Measurements from ENCODE around the gene SNX14. TPM values are rescaled to one million over a fixed set of nuclear protein-coding genes. Genes with fewer than 3 reads are reported as not detected.
"Not testable (repeated sequence)": the region's sequence is repeated elsewhere in the genome, so short reads cannot be mapped to it uniquely, and the experiment has no call there.

SNX14 gene, protein sequence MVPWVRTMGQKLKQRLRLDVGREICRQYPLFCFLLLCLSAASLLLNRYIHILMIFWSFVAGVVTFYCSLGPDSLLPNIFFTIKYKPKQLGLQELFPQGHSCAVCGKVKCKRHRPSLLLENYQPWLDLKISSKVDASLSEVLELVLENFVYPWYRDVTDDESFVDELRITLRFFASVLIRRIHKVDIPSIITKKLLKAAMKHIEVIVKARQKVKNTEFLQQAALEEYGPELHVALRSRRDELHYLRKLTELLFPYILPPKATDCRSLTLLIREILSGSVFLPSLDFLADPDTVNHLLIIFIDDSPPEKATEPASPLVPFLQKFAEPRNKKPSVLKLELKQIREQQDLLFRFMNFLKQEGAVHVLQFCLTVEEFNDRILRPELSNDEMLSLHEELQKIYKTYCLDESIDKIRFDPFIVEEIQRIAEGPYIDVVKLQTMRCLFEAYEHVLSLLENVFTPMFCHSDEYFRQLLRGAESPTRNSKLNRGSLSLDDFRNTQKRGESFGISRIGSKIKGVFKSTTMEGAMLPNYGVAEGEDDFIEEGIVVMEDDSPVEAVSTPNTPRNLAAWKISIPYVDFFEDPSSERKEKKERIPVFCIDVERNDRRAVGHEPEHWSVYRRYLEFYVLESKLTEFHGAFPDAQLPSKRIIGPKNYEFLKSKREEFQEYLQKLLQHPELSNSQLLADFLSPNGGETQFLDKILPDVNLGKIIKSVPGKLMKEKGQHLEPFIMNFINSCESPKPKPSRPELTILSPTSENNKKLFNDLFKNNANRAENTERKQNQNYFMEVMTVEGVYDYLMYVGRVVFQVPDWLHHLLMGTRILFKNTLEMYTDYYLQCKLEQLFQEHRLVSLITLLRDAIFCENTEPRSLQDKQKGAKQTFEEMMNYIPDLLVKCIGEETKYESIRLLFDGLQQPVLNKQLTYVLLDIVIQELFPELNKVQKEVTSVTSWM
- 204 TPM for total RNA-seq

DNA sequence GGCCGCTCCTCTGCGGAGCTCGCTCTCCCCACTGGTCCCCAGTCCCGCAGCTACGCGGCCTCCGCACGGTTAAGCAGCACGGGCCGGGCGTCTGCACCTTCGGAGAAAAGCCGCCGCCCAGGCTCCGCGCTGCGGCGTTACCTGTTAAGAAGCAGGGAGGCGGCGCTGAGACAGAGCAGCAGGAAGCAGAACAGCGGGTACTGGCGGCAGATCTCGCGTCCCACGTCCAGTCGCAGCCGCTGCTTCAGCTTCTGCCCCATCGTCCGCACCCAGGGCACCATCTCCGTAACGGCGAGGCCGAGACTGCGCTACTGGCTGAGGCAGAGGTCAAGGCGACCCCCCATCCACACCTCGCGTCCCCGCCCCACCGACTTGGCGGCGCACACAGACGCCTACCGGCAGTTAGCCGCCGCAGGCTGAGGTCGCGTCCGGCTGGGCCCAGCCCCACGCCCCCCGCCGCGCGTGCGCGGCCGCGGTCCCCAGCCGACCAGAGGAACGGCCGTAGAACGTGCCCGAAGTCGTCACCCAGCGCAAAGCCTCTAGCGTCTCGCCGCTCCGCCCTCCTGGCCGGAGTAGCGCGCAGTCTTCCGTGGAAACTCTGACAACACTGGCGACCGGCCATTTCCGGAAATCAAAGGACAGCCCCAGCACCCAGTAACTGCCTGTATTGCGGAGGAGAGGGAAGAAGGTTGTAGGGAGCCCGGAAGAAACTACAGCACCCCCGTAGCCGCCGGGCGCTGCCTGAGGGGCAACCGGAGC, at the start of gene SNX14:
Gene SNX14, minus strand, starts transcription at position 421 of the 759 bp plus-strand sequence. Its CDS starts 140 bp downstream, at position 281.
- DNase-seq: peak; percentile 88

DNA sequence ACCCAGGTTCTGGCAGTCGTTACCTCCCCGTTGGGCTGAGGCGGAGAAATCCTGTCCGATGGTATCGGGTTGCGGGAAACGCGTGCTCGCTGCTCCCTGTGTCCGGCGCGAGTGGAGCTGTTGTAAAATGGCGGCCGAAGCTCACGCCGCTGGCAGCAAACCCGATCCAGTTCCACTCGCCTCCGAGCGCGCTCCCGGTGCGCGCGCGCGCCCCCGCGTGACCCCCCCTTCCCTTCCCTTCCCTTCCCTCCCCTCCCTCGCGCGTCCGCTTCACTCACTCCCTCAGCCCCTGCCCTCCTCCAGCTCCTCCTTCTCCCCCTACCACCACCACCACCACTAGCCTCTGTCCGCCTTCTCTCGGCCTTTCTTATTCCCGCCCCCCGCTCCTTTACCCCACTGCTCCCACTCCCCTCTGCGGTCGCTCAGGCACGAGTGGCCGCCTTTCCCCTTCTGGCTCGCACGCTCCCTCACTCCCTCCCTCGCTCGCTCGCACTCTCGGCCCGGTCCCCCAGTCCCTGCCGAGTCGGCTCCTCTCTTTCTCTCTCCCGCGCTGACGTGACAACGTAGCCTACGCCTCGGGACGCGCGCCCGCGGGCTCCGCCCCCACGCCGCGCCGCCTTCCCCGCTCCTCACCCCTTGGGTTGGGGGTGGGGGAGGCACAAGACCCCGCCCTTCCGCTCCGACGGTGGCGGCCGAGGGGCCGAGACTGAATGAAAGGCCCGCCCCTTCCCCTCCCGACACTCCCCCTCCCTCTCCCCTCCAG, 49.3 kb upstream of the SNX14 start, which contains the start of gene SYNCRIP:
Gene SYNCRIP, minus strand, starts transcription at position 113 of the 763 bp plus-strand sequence. CDS start 1,447 bp downstream, outside the sequence.
- DNase-seq: peak; percentile 98

DNA sequence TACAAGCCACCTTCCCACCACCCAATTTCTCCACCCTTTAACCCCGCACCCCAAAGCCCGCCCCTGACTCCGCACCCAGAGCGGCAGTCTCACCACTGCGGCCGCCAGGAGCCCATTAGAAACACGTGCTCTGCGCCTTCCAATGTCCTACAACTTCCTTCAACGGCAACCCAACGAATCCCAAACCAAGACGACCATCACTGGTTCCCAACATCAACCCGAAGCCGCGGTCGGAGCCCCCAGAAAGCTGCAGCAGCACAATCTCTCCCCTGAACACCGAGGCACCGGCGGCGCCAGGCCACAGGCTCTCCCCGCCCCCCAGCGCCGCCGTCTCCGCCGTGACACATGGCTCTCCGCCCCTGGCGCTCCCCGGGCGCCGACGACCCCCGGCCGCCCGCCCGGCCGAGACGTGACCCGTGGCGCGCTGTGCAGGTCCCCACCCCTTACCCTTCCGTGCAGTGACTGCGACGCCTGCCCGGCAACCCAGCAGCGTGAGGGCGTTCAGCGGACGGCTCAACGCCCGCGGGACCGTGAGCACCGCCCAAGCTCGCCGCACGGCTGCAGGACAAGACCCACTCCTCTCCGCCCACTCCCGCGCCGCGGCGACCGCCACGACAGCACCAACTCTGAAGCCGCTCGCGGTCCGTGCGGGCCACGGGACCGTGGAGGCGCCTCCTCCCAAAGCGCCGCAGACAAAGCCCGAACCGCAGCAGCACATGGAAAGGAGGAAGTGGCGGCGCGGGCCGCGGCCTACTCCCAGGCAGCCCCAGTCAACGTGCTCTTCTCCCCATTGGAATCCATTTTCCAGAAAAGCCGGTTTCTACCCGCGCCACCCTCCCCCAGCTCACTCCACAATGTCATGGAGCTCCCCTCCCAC, 48.5 kb upstream of the SNX14 start:
- peak; percentile 56 for DNase-seq

DNA sequence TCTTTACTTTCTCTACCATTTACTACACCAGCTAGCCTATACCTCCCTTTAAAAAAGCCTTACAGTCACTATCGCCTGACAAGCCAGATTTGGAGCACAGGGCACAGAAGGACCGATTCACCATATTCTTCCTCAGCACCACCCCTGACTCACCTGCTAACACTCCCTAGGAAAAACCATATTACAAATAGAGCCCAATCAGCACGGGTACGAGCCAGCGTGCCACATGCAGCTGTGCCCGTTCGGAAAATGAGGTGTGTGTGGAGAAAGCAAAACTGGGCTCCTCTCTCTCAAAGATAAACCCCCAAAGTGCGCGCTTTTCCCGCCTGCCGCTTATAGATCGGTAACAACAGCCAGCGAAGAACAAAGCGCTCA, 47.9 kb upstream of the SNX14 start:
- peak; percentile 36 for DNase-seq

DNA sequence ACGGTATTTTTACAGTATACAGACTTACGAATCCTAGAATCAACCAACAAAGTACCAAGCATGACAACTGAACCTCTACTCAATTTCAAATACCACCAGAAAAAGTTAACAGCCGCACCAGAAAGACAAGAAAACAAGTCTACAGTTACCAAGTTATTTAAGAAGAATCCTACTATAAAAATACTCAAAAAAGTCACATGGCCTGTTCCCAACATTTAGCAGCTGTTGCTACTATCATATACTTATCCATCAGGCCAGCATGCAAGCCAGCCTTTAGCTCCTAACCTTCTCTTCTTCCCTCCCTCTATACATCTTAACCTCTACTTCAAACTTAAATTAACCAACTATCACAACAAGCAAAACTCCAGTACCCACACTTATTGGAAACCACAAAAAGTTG, 47.2 kb upstream of the SNX14 start:
- no peak for DNase-seq

DNA sequence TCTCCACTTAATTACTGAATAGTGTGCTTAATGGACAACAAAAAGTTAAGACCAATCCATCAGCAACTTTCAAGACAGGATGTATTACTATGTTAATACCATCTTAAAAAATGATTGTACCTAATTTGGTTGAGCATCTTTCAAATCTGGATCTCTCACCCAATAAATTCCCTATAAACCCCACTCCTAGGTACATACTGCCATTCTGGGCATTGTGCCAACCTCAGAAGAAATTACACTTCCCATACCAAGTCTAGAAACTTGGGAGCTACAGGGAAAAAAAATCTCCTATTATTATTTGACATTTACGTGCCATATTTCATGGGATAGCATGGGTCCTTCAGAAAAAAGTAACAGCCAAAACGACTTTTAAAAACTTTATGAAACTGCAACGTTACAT, 43.9 kb upstream of the SNX14 start:
- DNase-seq: no peak

DNA sequence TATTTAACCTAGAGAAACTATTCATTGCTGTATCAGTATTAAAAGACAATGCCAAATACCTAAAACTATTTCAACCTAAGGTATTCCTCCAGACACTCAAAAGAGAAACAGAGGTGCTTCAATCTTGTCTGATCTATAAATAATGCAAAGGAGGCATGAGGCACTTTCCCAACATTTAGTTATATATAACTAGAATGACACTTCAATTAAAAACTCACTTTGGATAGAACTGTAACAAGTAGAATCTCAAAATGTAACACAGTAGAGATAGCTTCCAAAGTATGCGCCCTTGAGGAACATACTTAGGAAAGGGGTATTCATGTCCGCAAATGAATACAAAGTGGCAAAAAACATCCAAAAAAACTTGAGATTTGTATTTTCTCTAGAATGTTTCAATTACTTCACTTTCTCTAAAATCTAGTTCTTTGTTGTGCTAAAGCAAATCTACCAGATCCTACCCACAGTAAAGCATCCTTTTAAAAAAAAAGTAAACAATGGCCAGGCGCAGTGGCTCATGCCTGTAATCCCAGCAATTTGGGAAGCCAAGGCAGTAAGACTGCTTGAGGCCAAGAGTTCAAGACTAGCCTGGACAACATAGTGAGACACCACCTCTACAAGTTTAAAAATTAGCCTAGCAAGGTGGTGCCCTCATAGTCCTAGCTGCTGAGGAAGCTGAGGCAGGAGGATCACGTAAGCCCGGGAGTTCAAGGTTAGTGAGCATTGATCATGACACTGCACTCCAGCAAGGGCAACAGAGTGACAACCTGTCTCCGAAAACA, 38.7 kb upstream of the SNX14 start:
- DNase-seq: no peak

DNA sequence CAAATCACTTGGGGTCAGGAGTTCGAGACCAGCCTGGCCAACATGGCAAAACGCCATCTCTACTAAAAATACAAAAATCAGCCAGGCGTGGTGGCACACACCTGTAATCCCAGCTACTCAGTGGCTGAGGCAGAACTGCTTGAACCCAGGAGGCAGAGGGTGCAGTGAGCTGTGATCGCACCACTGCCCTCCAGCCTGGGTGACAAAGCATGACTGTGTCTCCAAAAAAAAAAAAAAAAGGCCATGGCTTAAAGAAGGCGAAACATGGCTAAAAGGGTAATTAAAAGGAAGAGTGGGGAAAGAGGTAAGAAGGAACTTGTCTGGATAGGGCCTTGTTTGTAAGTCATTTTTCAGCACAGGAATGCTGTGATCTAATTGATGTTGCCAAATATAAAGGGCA, 37.5 kb upstream of the SNX14 start:
- DNase-seq: not testable (repeated sequence)

DNA sequence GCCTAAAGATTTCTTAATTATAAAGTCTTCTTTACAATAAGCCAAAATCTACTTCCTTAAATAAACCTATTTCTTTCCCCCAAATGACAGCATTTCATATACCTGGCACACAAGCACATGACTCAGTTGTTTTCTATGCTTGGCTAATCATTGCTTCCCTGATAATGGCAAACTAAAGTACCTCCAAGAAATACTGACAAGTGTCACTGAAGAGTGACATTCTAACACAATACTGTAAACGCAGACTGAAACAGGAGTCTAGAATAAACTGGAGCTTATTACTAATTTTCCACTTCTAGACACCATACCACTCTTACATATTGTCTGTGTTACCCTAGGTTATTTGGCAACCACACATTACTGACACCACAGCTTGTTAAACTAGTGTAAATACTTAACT, 34.7 kb upstream of the SNX14 start:
- DNase-seq: no peak

DNA sequence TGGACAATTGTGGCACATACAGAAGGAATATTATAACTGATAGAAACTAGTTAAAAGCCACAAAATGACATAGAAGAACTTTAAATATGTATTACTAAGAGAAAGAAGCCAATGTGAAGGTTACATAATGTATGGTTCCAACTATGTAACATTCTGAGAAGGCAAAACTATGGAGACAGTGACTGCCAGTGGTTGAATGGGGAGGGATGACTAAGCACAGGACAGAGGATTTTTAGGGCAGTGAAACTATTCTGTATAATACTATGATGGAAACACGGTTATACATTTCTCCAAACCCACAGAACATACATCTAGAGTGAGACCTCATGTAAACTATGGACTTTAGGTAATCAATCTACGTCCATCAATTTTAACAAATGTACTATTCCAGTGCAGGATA, 26.6 kb upstream of the SNX14 start:
- DNase-seq: no peak

DNA sequence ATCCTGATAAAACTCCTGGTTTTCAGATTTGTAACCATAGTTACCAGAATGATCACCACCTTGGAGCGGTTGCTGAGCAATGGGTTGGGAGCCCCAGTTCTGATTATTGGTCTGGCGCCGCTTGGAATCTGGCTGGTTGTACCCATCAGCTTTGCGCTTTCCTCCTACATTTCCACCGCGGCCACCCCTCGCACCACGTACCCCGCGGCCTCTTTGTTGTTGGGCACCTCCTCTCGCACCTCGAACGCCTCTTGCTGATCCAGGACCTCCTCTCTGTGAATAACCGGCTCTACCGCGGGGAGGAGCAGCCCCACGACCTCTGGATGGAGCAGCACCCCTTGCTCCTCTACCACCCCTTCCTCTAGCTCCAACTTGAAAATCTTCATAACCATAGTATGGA, 21.1 kb upstream of the SNX14 start:
- no peak for DNase-seq

DNA sequence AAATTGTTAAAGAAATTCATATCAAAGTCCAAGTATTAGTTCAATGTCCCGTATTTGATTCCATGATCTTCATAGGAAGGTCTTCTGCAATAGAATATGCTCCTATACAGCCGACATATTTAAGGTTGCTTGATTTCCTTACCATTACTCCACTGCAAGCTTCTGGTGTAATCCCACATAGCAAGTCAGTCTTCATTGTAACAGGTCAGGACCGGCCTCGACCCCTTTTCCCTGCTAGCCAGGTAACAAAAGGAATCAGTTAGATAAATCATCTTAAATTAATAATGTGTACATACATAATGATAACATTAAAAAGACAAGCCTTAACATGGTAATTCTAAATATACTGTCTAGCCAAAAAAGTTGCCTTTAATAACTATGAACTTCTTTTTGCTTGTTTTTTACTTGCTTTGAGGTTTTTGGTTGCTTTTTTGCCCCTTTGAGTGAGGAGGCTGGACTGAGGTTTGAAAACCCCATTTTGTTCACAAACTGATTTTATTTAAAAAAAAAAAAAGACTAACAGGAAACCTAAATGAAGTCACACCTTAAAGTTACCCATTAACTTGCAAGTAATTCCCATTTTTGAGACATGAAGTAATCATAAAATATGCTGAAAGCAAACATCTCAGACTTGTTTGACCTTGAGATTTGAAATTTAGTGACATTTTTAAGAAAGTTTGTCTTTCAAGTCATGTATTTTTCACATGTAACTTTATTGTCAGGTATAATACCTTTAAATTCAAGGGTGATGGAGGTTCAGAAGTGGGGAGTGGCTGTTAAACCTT, 19.2 kb upstream of the SNX14 start:
- DNase-seq: no peak

DNA sequence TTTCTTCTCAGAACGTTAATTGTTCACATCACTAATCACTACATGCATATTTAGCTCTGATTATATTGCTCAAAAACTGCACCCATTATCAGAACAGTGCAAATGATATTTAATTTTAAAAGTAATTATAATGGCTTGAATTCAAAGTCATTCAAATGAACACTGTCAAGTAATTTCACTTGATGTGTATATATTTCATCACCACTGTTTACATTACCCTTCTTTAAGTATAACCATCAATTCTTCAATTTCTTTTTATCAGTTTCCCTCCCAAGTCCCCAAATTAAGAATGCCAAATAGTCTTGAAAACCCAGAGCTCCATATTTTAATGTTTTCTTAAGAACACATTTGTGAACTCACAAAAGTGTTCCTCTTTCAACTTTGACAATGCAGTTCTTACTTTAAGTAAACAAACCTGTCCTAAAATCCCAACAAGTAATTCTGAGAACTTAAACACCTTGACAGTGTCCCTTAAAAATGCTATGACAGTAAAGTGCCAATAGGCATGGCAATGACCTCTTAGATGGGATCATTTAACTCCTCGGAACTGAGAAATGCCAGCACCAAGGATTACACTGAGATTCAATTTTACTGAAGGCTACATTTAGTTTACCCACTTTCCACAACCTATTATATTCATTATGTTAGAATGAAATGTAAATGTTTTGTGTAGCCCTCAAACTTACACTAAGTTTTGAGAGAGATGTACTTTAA, 16.7 kb upstream of the SNX14 start:
- no peak for DNase-seq

DNA sequence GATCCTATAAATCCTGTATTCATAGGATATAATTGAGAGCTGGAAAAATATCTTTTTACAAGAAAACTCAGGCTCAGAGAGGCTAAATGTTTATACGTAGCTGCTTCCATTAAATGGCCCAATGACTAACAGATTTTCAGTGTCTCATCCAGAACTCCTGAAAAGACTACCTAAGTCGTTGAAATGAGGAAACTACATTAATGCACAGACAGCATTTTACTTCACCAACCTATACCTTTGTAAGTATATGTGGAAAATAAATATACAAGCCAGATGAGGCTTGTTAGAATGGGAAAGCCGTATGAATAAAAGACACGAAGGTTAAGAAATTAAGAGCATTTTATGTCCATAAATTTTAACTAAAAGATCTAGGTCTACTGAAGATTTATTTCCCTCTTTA, 8.4 kb upstream of the SNX14 start:
- no peak for DNase-seq

DNA sequence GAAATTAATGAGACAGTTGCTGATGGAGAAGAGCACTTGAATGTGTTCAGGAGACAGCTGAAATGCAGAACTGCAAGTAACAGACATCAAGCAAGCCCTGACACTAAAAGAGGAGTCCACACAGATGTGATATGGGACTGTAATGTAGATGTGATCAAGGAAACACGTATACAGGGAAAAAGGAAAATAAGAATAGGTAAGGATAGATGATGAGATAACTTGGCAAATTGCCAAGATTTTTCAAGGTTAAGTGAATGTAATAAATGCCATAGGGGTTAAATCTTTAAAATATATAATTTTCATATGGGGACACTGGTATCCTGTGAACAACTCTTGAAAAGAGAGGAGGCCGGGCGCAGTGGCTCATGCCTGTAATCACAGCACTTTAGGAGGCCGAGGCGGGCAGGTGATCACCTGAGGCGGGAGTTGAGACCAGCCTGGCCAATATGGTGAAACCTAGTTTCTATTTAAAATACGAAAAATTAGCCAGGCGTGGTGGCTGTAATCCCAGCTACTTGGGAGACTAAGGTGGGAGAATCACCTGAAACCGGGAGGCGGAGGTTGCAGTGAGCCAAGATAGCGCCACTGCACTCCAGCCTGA, 7.2 kb upstream of the SNX14 start:
- DNase-seq: no peak

DNA sequence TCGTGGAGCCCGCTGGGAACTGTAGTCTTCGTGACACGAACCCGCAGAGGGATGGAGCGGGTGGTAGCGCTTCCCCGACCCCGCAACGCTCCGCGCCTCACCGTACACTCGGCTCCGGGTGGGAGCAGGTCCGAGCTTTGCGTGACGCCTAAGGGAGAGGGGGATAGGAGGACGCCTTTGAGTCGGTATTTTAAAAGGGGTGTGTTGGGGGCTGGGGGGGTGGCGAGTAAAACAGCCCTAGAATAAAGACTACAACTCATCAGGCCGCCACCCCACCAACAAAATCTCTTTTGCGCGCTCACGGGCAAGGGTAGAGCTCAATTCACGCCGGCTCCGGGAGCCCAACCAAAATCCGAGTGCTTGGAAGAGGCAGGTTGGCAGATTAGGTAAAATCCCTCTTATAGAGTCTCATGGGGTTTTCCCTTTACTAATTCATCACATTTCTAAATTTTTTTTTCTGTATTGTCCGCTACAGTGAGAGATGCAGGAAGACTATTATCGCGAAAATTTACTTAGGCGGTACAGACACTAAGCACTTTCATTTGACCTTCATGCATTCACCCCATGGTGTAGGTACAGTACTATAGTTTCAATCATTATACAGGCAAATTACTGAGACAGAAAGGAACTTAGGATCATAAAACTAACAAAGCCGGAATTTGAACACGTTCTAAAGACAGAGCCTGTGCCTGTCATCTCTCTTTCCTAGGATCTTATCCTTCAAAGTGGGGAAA, 706 bp upstream of the SNX14 start:
- no peak for DNase-seq

DNA sequence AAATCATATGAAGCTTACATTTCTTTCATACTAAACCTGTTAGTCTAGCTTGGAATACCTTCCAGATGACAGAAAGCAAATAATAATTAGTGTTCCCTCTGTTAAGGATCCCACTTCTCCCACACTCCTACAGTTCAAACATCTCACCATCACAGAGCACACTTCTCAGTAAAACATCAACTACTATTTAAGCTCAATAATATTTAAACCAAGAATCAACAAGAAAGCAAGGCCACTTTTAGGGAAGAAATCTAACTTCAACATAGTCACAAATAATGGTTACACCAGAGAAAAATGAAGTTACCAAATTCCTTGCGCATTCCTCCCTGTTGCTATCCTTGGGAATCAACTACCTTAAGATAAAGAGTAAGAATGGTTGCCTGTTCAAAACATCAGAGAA, 1.6 kb downstream of the SNX14 start:
- no peak for DNase-seq

Data from occipital lobe (tissue), 2 donors.